GM10248 (cell line): Measurements from ENCODE around the gene SLC25A48.
"Not testable (repeated sequence)": the region's sequence is repeated elsewhere in the genome, so short reads cannot be mapped to it uniquely, and the experiment has no call there.

Experiments
- CTCF ChIA-PET: fragments of 300-600 bp; sonication (Branson Sonifier 250); formaldehyde crosslinking; extraction: SDS; loops from one replicate; lab custom pipeline; 2021; ENCODE audit warnings: antibody characterized with exemption; lab: Yijun Ruan, JAX
- POLR2A ChIA-PET: fragments of 350-650 bp; sonication (Branson Sonifier 250); formaldehyde crosslinking; extraction: SDS; loops from one replicate; lab custom pipeline; 2020; ENCODE audit warnings: antibody characterized with exemption; lab: Yijun Ruan, JAX
- DNase-seq: peaks from one replicate; pipeline ENCODE4 v3.0.0; 2012; ENCODE audit errors: extremely low spot score
- CTCF ChIP-seq: IDR thresholded peaks from 2 replicates; pipeline ENCODE4 v1.5.1; 2012; ENCODE audit warnings: mild to moderate bottlenecking, low read depth; ENCODE audit errors: extremely low read depth, missing control alignments, control extremely low read depth

SLC25A48 gene

GRCh38 chr5:135832941-135833920, 1.2 kb upstream of the SLC25A48 start:
- CTCF ChIA-PET = interaction anchor here (1.2 to 1.3 kb wide), 2 partner anchors 12 to 173 kb away, joined by 3 read pairs; no protein-coding TSS in a partner anchor
- no peak for DNase-seq
- POLR2A ChIA-PET = no interaction called here
- TF ChIP-seq CTCF = no peak

GRCh38 chr5:135833961-135834638, 363 bp upstream of the SLC25A48 start:
- ChIA-PET CTCF (interaction anchor here (1.2 to 1.3 kb wide), 3 partner anchors 9 to 174 kb away, joined by 3 read pairs; no protein-coding TSS in a partner anchor), POLR2A (no interaction called here)
- peak; percentile 45 for TF ChIP-seq CTCF
- no peak for DNase-seq

GRCh38 chr5:135835766-135836165, 1.3 kb downstream of the SLC25A48 start:
- POLR2A ChIA-PET = no interaction called here
- no peak for DNase-seq
- TF ChIP-seq CTCF = no peak
- CTCF ChIA-PET = interaction anchor here (1.5 kb wide), 1 partner anchor 11 kb away, joined by 3 read pairs; no protein-coding TSS in a partner anchor

- DNase-seq, POLR2A ChIA-PET: not testable (repeated sequence)
- CTCF ChIA-PET = interaction anchor here (2.6 kb wide), 1 partner anchor 8 kb away, joined by 11 read pairs; no protein-coding TSS in a partner anchor
These were observed 3.9 kb downstream of the SLC25A48 start for GRCh38 chr5:135838395-135838794.

GRCh38 chr5:135839566-135839965, 5.1 kb downstream of the SLC25A48 start:
- POLR2A ChIA-PET = no interaction called here
- no peak for DNase-seq
- CTCF ChIA-PET = interaction anchor here (1.4 to 2.6 kb wide), 2 partner anchors 9 to 11 kb away, joined by 4 to 11 read pairs; no protein-coding TSS in a partner anchor
- no peak for TF ChIP-seq CTCF

- DNase-seq = no peak
- no peak for TF ChIP-seq CTCF
- POLR2A ChIA-PET = no interaction called here
- CTCF ChIA-PET = no interaction called here
These were observed 6.5 kb downstream of the SLC25A48 start for GRCh38 chr5:135840959-135841358.
